Measurements from ENCODE around the gene ALG8. TPM values are rescaled to one million over a fixed set of nuclear protein-coding genes. Genes with fewer than 3 reads are reported as not detected.

ALG8 gene
- total RNA-seq, 1 donor from 2014 or later: 31.5 TPM

- Histone ChIP-seq H3K4me3 (no peak overlapping the region), H3K4me1 (peaks cover 11% of the 10 kb centered on the region), H3K9me3 (no peaks in the 10 kb centered on the region), H3K27ac (no peak overlapping the region), H3K27me3 (no peaks in the 10 kb centered on the region), H3K36me3 (peaks cover 18% of the 10 kb centered on the region)
- DNase-seq (no peak), ATAC-seq (no peak)
- intact Hi-C loops (cut with DNase I): no loop called here
- TF ChIP-seq, protein P1, sequence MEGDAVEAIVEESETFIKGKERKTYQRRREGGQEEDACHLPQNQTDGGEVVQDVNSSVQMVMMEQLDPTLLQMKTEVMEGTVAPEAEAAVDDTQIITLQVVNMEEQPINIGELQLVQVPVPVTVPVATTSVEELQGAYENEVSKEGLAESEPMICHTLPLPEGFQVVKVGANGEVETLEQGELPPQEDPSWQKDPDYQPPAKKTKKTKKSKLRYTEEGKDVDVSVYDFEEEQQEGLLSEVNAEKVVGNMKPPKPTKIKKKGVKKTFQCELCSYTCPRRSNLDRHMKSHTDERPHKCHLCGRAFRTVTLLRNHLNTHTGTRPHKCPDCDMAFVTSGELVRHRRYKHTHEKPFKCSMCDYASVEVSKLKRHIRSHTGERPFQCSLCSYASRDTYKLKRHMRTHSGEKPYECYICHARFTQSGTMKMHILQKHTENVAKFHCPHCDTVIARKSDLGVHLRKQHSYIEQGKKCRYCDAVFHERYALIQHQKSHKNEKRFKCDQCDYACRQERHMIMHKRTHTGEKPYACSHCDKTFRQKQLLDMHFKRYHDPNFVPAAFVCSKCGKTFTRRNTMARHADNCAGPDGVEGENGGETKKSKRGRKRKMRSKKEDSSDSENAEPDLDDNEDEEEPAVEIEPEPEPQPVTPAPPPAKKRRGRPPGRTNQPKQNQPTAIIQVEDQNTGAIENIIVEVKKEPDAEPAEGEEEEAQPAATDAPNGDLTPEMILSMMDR (IDR thresholded peaks at IDR 0.05): no peak
Observed at GRCh38 chr11:78170874-78171549, 31.6 kb upstream of the ALG8 start.

DNA sequence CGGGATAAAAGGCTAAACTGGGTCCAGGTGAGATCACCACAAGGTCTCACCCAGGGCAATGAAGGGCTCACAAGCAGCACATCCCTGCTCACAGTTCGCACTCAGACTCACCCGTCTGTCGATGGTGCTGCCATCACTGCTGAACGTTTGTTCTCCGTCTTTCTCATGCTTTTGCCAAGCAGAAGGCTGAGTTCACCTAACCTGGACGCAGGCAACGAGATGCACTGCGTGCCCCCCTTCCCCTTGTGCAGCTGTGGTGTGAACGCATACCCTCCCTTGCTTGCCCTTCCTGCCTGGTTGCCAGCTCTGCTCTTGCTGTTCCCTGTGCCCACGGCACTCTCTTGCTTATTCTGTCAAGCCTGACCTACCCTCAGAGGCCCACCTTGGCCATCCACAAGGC, 31.0 kb upstream of the ALG8 start:
- H3K27me3 ChIP-seq: no peaks in the 10 kb centered on the region
- no peaks in the 10 kb centered on the region for H3K9me3 ChIP-seq
- no peak overlapping the region for H3K27ac ChIP-seq
- no peak for ATAC-seq
- TF ChIP-seq, protein P1 (IDR thresholded peaks at IDR 0.05): no peak
- peaks cover 11% of the 10 kb centered on the region for H3K4me1 ChIP-seq
- H3K36me3 ChIP-seq: peaks cover 18% of the 10 kb centered on the region
- intact Hi-C loops (cut with DNase I): no loop called here
- DNase-seq: no peak
- no peak overlapping the region for H3K4me3 ChIP-seq

DNA sequence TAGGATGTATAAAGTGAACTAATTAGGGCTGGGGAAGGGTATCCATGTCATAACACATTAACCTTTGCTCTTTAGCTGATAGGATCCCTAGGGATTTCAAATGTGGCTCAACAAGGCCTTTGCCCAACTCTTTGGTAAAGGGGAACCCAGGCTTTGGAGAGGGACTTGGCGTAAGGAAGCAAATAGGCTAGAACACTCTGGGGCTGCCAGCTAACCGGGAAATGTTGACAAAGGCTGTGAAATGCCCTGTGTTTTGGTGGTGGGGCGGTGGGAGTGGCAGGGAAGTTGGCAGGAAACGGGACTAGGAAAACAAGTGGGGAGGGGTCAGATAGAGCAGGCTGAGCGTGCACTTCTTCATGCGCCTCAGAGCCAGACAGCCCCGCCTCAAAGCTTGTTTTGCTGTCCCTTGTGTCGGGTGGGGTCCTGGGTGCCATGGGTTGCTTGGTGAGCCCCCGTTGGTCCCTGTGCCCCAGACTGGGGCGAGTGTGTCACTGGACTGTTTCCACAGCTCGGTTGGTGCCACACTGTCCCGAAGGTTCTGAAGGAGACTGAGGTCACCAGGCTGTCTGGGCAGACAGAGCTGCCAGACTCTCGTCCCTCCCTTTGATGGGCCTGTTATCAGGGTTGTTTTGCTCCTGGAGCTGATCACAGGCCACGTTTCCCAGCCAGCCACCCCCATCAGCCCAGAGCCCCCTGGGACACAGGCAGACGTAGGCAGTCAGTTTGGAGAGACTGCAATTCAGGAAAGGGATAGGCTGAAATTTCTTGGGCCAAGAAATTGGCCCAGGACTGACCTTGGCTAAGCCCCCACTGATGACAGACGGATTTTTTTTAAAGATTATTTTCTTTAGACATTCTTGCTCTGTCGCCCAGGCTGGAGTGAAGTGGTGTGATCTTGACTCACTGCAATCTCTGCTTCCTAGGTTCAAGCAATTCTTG, 29.4 kb upstream of the ALG8 start:
- TF ChIP-seq, protein P1 (IDR thresholded peaks at IDR 0.05): no peak
- intact Hi-C loops (cut with DNase I): no loop called here
- Histone ChIP-seq H3K27me3 (no peaks in the 10 kb centered on the region), H3K4me3 (no peak overlapping the region), H3K27ac (peak overlapping the region; percentile 78), H3K4me1 (peaks cover 11% of the 10 kb centered on the region), H3K9me3 (no peaks in the 10 kb centered on the region), H3K36me3 (peaks cover 12% of the 10 kb centered on the region)
- DNase-seq (no peak), ATAC-seq (peak; percentile 65)

- peaks cover 11% of the 10 kb centered on the region for H3K4me1 ChIP-seq
- H3K27ac ChIP-seq: no peak overlapping the region
- intact Hi-C loops (cut with DNase I): no loop called here
- H3K36me3 ChIP-seq: peaks cover 2% of the 10 kb centered on the region
- ATAC-seq (no peak), DNase-seq (no peak)
- no peaks in the 10 kb centered on the region for H3K9me3 ChIP-seq
- H3K4me3 ChIP-seq: no peak overlapping the region
- TF ChIP-seq, protein P1 (IDR thresholded peaks at IDR 0.05): no peak
- H3K27me3 ChIP-seq: no peaks in the 10 kb centered on the region
Observed at GRCh38 chr11:78166855-78167469, 27.5 kb upstream of the ALG8 start.

DNA sequence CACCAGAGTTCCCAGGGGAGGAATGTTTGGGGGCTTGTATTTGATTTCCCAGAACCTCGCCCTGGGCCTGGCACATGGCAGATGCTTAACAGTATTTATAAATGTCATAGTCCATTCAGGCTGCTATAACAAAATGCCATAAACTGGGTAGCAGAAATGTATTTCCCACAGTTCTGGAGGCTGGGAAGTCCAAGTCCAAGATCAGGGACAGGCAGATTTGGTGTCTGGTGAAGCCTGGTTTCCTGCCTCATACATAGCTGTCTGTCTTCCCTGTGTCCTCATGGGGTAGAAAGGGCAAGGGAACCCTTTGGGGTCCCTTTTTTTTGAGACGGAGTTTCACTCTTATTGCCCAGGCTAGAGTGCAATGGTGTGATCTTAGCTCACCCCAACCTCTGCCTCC, 25.0 kb upstream of the ALG8 start:
- no peaks in the 10 kb centered on the region for H3K36me3 ChIP-seq
- H3K4me3 ChIP-seq: no peak overlapping the region
- no peaks in the 10 kb centered on the region for H3K9me3 ChIP-seq
- intact Hi-C loops (cut with DNase I): no loop called here
- TF ChIP-seq, protein P1 (IDR thresholded peaks at IDR 0.05): no peak
- no peaks in the 10 kb centered on the region for H3K27me3 ChIP-seq
- H3K4me1 ChIP-seq: peaks cover 11% of the 10 kb centered on the region
- DNase-seq (no peak), ATAC-seq (no peak)
- H3K27ac ChIP-seq: no peak overlapping the region
